Muscle of arm (tissue), 12 donors: ENCODE data around the gene SMYD5. TPM values are rescaled to one million over a fixed set of nuclear protein-coding genes. Genes with fewer than 3 reads are reported as not detected.

Experiments used
- DNase-seq: peaks from one replicate; pipeline ENCODE4 v3.0.0-alpha.2; 2013
- polyA plus RNA-seq, 12 donors: library from polyadenylated mRNA; unstranded; fragments of 120-200 nt; gene quantifications; one replicate each; pipeline ENCODE4 v1.2.1, GENCODE V29; 2013; ENCODE audit not compliant: insufficient read length in 12 of 12

The SMYD5 gene
- polyA plus RNA-seq, 12 donors: 25.3 to 44.6 (median 30.2) TPM; not detected in 1

DNA sequence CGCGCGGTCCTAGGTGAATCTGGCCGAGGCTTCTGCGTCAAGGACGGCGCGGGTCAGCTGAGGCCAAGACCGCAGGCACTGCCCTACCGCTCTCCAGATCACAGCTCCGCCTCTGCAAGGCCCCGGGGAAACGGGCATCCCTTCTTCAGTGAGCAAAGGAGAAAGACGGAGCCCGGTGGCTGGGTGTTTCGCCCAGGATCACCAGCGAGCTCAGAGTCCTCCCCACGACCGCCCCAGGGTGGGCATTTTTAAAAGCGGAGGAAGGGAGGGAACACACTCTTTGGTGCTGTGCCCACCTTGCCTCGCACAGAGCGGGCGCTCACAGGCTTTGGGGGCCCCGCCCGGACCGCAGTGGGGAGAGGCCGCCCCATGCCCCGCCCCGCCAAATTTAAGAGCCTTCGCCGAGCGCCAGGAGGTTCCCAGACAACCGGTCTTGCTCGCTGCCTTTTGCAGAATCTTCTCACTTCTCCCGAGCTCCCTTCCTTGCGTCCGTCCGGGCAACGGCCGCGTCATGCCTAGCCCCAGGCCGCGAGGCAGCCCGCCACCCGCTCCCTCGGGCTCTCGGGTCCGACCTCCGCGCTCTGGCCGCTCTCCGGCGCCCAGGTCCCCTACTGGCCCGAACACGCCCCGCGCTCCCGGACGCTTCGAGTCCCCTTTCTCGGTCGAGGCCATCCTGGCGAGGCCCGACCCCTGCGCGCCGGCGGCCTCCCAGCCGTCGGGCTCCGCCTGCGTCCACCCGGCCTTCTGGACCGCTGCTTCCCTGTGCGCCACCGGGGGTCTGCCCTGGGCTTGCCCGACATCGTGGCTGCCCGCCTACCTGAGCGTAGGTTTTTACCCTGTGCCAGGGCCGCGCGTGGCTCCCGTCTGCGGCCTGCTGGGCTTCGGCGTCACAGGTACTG is 11.6 kb upstream of the SMYD5 start, which contains the start of gene NOTO:
Gene NOTO (plus strand): TSS at position 419 of the 899 bp plus-strand sequence. CDS start 93 bp downstream, at position 512.
- no peak for DNase-seq

DNA sequence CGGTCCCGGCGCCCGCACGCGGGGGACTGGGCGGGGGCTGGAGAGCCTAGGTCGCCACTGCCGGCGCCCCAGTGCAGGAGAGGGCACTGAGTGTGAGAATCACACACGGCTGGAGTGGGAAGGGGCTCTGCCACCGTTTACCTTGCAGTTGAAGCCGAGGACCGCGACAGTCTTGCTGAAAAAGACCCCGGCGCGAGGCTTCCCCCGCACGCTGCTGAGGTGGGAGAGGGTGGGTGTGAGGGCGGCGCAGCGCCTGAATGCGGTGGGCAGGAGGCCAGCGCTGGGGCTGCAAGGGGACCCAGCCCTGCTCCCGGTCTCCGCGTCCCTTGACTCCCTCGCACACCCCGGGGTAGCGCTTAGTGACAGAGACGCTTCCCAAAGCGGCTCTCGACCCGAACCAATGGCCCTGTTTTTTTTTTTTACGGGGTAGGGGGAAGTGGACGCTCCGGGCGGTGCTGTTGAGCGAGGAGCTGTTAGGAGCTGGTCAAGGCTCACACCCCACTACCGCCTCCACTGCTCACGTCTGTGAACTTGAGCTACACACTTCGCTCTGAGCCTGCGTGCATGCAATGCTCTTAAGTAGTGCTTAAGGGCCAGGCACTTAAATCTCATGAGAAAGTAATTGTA is 10.9 kb upstream of the SMYD5 start:
- DNase-seq: no peak

DNA sequence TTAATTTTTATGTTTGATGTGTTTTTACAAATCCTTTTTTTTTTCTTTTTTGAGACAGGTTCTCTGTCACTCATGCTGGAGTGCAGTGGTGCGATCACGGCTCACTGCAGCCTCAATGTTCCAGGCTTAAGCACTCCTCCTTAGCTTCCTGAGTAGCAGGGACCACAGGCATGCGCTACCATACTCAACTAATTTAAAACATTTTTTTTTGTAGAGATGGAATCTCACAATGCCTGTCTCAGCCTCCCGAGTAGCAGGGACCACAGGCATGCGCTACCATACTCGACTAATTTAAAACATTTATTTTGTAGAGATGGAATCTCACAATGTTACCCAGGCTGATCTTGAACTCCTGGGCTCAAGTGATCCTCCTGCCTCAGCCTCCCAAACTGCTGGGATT is 8.4 kb upstream of the SMYD5 start:
- no peak for DNase-seq

DNA sequence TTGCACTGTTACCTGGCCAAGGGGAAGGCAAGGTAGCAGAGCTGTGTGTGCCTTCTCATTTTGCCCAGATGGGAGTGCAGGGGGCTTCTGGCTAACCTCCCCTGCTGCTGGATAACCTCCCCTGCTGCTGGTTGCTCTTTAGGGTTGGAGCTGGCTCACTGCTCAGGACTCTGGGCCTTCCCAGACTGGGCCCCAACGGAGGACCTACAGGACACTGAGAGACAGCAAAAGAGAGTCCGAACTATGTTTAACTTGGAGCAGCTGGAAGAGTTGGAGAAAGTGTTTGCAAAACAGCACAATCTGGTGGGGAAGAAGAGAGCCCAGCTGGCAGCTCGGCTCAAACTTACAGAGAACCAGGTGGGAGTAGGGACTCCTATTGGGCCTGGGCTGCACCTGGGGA is 5.8 kb upstream of the SMYD5 start:
- DNase-seq: no peak

DNA sequence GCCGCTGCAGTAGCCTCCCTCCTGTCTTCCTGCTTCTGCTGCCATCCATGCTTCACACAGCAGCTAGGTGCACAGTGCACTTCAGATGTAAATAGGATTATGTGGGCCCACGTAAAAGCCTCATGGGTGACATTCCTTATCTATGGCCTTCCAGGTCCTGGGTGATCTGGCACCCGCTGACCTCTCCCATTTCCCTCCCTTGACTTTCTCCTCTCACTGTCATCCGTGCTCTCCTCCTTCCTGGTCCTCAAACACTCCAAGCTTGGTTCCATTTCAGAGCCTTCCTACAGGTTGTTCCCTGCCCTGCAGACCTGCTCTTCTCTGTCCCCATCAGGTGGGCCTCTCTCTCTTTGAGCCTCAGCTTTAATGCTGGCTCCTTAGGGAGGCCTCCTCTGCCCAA is 4.0 kb upstream of the SMYD5 start:
- DNase-seq: no peak

DNA sequence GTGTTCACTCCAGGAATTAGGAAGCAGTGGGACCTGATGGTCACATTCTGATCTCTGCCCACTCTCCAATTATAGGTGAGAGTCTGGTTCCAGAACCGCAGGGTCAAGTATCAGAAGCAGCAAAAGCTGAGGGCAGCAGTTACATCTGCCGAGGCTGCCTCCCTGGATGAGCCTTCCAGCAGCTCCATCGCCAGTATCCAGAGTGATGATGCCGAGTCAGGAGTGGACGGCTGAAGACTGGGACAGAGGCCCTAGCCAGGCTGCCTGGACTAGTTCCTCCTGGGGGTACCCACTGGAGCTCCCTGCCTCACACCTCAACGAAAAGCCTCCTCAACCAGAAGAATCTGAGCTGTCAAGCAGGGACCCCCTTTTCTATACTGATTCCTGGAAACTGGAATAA is 3.3 kb upstream of the SMYD5 start:
- no peak for DNase-seq

DNA sequence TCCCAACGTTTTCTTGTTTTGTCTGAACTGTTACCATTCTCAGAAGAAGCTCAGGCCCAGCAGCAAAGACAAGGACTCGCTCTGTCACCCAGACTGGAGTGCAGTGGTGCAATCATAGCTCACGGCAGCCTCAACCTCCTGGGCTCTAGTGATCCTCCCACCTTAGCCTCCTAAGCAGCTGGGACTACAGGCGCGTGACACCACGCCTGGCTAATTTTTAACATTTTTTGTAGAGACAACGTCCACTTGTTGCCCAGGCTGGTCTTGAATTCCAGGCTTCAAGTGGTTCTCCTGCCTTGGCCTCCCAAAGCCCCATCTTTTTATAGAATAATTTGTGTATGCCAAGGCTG is 2.0 kb upstream of the SMYD5 start:
- no peak for DNase-seq

DNA sequence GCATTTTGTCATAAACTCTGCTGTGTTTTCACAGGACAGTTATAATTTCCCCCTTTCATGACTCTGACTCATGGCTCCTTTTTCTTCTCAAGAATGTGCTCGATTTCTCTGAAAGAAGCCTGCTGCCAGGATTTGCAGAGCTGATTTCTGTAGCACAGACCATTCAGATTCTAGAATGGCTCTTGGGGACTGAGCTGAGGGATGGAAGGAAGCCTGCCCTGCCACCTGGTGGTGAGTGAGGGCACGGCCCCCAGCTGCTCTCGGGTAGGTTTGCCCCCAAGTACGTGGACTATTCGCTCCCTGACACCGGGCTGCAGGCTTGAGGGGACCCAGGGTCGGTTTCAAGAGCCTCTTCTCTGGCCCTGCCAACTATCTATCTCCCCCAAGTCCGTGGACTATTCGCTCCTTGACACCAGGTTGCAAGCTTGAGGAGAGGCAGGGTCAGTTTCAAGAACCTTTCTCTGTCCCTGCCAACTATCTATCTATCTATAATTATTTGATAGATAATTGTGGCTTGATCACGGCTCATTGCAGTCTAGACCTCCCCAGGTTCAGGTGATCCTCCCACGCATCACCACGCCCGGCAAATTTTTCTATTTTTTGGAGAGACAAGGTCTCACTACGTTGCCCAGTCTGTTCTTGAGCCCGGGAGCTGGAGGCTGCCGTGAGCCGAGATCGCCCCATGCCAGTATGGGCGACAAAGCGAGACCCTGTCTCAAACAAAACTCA is 1.4 kb upstream of the SMYD5 start:
- DNase-seq: peak; percentile 49

DNA sequence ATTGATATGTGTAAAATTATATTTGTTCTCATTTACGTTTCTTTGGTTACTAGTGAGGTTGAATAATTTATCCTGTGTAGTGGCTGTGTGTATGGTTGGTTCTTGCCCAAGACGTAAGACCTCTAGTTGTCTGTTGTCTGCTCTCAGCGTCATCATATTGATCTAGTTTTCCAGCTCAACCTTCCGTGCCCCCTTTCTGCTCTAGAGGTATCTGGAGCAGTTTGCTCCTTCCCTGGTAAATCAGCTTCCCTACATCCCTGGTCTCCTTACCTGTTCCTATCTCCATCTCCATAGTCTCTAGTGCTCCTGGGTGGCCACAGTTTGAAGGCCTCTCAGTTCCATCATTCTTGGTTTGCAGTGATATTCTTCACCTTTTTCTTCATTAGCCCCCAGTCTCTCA is 1.2 kb downstream of the SMYD5 start:
- DNase-seq: no peak

DNA sequence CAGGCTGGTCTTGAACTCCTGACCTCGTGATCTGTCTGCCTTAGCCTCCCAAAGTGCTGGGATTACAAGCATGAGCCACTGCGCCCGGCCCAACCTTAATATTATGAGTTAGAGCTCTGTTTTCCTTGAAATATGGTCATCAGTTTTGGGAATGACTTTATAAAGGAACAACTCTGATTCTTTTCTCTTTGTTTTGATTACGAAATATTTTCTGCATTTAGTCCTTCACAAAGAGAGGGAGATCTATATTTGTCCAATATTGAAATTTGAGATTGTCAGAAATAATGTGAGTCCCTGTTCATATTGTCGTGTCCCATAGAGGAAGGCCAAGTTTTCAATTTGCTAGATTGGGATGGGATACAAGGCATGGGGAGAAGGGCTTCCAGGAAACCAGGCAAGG is 3.1 kb downstream of the SMYD5 start:
- no peak for DNase-seq

DNA sequence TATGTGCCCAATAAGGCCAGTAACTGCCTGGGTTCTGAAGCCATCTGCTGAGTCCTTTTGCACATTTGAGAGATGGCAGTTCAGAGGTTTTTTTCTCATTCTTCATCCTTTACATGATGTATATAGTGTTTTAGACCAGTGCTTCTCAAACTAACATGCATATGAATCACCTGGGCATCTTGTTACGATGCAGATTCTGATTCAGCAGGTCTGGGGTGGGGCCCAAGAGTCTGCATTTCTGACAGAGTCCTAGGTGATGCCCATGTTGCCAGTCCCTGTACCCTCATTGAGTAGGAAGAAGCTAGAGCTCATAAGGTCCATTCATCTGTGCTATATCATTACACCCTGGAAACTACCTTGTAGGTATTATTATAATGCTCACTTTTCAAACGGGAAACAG is 3.8 kb downstream of the SMYD5 start:
- no peak for DNase-seq

DNA sequence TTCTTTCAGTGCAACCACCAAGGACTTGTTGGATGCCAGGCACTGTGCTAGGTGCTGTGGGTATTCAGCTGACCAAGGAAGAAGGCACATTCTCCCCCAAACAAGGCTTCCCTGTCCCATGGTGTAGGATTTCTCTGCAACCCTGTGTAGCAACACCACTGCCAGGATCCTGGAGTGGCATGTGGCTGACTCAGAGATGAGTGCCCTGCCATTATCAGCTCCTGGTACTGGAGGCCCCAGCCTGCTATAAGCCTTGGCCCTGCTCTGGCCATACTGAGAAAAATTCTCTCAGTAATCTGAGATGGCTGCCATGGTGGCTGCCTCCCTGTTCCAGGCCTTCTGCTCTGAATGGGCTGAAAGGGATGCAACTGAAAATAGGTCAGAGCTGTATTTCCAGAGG is 4.3 kb downstream of the SMYD5 start:
- DNase-seq: no peak

DNA sequence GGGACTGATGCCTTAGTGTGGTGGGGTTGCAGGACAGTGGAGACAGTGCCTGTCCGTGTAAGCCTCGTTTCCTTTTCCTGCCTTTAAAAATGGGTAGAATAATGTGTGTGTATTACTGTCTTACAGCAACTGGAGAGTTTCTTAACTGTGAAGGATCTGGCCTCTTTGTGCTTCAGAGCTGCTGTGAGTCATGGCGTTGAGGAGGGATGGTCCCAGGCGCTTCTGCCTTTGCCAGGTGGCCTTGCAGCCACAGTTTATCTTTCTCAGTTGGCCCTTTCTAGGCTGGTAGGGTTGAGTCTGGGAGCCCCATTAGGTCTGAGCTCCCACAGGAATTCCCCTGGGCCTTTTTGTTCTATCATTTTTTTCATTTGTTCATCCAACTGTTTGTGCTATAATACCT is 9.8 kb downstream of the SMYD5 start:
- no peak for DNase-seq

DNA sequence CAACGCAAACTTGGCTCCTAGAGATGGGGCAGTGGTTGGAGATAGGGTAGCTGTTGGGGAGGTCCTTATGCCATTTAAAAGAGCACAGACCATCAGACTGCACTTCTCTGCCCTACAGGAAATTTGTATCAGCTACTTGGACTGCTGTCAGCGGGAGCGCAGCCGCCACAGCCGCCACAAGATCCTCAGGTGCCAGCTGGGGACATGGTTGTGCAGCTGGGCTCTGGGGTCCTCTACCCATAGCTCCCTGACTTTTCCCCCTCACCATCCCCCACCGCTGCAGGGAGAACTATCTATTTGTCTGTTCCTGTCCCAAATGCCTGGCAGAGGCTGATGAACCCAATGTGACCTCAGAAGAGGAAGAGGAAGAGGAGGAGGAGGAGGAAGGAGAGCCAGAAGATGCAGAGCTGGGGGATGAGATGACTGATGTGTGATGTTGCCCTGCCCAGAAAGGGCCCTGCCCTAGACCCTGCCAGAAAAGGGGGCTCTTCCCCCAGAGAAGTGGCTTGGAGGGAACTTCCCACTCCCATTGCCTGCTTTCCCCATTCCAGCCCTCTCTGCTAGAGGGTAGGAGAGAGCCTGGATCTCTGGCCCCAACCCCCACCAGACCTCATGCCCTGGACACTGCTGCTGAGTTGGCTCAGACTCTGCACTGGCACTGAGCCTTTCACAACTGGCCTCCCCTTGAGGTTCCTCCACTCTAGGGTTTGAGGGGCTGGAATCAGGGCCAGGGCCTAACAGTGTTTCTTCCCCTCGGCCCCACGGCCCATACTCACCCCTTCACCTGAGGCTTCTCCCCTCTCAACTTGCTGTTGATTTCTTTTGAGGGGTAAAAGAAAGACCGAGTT is 11.7 kb downstream of the SMYD5 start:
- DNase-seq: no peak

DNA sequence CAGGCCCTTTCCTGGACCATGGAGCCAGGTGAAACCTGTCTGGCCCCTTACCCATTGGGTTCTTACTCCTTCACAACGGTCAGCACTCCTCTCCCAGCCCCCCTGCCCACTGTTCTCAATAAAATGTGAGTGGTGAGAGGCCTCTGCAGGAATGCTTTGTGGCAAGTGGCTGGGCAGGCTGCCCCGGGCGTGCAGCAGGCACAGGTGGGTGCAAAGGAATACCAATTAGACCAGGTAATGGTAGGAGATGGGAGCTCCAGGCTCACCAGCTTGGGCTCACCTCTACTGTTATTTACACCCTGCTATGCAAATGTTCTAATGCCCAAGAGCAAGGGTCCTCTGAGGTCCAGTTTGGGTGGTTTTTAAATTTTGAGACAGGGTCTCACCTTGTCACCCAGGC is 13.0 kb downstream of the SMYD5 start:
- DNase-seq: no peak

DNA sequence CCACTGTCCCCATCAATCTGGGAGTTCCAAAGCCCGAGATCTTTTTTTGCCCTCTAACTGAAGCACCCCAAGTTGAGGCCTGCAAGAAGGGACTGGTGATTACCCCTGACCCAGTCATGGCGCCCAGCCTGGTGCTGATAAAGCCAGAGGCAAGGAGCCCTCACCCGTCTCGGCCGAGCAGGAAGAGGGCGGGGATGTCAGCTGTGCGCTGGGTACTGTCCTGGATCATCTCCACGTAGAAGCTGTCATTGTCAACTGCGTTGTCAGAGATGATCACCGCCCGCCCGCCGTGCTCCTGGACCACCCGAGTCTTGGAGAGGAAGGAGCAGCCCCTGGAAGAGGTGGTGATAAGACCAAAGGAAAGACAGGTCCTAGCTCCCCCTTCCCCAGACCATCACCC is 14.6 kb downstream of the SMYD5 start:
- DNase-seq: no peak

DNA sequence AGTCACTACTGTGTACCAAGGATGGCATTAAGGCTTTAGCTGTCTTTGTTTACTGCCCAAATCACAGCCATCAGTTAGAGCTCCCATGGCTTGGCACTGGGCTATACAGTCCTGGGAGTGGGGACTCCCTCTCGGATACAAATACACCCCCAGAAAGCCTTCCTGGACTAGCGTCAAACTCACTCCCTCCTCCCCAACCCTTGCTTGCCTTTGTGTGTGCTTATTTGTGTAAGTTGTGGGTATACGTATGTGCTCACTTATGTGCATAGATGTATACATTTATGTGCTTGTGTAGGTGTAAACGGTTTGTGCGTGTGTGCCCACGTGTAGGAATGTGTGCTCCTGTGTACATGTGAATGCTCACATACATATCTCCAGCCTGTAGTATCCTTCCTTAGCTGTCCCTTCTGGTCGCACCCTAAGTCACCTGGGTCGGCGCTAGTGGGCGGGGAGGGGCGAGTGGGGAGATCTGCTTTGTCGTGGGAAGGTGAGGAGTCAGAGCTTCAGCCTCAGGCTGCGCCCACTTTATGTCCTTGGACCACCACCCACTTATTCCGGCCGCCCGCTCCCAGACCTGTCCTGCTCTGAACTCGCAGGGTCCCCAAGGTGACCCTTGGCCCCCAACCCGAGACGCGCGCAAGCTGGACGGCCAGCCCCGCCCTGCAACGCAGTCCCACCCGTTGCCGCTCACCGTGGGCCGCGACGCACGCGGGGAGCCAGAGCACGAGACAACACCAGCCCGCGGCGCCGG is 18.5 kb downstream of the SMYD5 start:
- DNase-seq: peak; percentile 22

DNA sequence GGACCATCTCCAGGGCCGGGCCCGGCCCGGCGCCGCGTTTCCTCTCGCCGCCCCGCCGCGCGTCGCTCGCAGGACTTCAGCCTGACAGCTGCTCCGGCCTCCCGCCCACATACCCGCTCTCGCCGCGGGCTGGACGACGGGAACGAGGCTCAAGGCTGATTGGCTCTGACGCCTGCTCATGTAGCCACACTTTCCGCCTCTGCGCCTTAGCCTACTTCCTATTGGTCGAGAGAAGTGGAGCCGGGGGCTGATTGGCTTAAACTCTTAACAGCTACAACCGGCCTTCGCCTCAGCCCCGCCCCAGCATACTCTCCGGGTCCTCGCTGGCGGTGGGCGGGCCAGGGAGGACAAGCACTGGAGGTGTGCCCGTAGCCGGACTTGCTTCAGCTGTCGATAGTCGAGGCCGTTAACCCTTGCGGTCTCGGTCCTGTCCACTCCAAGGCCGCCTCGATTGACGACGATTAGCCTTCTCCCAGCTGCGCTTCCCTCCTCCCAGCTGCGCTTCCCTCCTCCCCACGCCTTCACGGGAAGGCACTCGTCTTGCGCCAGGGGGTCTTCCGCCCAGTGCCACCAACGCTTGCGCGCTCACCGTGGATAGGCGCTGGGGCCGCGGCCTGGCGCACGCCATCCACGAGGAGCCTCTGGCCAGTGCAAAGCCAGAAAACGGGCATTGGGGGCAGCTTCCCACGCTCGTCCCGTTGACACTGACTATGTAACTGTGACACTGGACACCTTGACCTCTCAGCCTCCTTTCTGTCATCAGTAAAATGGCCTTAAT is 19.3 kb downstream of the SMYD5 start, which contains the start of gene PRADC1:
Gene PRADC1 (minus strand): TSS at position 86 of the 778 bp plus-strand sequence. CDS start 79 bp downstream, at position 7.
- peak; percentile 99 for DNase-seq

DNA sequence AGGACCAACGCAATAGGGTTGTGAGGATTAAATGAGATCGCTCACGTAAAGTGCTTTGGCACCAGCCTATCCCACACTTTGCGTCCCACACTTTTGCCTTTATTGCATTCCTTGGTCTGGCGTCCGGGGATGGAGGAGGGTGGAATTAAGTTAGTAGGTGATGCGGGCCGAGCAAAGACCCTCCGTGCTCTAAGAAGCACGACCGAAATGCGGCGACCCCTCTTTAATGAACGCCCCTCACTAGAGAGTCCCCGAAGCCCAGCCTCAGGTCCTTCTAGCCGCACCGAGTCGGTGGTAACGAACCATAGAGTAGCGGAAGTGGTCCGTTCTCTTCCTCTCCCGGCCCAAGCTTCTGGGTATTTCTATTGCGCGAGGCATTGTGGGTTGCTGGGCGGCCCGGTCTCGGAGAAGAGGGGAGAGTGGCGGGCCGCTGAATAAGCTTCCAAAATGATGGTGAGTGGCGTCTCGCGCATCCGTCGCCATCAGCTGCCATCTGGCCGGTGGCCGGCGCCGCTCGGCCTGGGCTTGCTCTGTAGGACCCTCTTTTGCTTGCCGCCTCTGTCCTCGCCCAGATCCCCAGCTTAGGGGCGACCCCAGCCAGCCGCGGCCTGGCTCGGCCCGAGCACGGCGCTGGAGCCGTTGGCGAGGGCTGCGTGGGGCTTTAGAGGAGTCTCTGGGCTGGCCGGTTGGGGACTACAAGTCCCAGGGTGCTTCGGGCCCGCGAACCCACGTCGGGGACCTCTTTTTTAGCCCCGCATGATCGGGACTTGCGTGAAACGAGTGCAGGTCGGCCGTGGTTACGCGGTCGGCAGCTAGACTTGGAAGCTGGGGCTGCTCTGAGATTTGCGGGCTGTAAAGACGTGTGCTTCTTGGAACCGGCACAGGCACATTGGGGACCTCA is 20.1 kb downstream of the SMYD5 start, which contains the start of gene CCT7:
Gene CCT7 (plus strand): TSS at position 377 of the 901 bp plus-strand sequence. CDS start 71 bp downstream, at position 448.
- DNase-seq: peak; percentile 93
